ENCODE measurements around the gene PTPMT1. TPM values are rescaled to one million over a fixed set of nuclear protein-coding genes. Genes with fewer than 3 reads are reported as not detected.
"Not testable (repeated sequence)": the region's sequence is repeated elsewhere in the genome, so short reads cannot be mapped to it uniquely, and the experiment has no call there.

Gene PTPMT1
- total RNA-seq, 1 donor from 2014 or later = 124 TPM

DNA sequence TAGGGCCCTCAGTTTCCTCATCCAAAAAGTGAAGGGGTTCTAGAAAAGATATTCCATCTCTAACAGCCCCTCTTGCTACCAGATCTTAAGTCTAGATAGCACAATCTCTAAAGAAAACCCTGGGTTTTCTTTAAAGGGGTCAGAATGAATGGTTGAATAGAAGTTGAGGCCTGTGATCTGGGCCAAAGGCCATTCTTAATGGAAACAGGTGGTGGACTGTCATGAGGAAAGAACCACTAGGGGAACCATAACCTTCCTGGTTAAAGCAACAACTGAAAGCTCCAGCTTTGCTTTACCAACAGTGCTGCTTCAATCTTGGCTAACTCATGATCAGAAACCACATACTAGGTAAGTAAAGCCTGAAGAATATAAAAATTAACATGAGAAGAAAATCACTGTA is 14.3 kb upstream of the PTPMT1 start:
- TF ChIP-seq, protein P1, sequence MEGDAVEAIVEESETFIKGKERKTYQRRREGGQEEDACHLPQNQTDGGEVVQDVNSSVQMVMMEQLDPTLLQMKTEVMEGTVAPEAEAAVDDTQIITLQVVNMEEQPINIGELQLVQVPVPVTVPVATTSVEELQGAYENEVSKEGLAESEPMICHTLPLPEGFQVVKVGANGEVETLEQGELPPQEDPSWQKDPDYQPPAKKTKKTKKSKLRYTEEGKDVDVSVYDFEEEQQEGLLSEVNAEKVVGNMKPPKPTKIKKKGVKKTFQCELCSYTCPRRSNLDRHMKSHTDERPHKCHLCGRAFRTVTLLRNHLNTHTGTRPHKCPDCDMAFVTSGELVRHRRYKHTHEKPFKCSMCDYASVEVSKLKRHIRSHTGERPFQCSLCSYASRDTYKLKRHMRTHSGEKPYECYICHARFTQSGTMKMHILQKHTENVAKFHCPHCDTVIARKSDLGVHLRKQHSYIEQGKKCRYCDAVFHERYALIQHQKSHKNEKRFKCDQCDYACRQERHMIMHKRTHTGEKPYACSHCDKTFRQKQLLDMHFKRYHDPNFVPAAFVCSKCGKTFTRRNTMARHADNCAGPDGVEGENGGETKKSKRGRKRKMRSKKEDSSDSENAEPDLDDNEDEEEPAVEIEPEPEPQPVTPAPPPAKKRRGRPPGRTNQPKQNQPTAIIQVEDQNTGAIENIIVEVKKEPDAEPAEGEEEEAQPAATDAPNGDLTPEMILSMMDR (conservative IDR thresholded peaks at IDR 0.05; ENCODE audit: low read depth, low read length) = peak; percentile 56
- no peak for DNase-seq (ENCODE audit: low read depth)
- H3K4me3 ChIP-seq (ENCODE audit: low read depth, low read length) = peak overlapping the region; percentile 79

GRCh38 chr11:47552056-47552565 is 13.3 kb upstream of the PTPMT1 start:
- H3K4me3 ChIP-seq (ENCODE audit: low read depth, low read length) = peak overlapping the region; percentile 79
- TF ChIP-seq, protein P1 (conservative IDR thresholded peaks at IDR 0.05; ENCODE audit: low read depth, low read length) = no peak
- DNase-seq (ENCODE audit: low read depth) = no peak

GRCh38 chr11:47552566-47553405 is 12.6 kb upstream of the PTPMT1 start, which contains the start of gene CELF1:
TSS of gene CELF1 (minus strand) at chr11:47553132. CDS start at chr11:47499523, 53,609 bp downstream.
- peak within 1 kb of the TSS; percentile 79 for H3K4me3 ChIP-seq (ENCODE audit: low read depth, low read length)
- no peak for DNase-seq (ENCODE audit: low read depth)
- TF ChIP-seq, protein P1 (conservative IDR thresholded peaks at IDR 0.05; ENCODE audit: low read depth, low read length) = peak; percentile 64

- TF ChIP-seq, protein P1 (conservative IDR thresholded peaks at IDR 0.05; ENCODE audit: low read depth, low read length) = no peak
- peak overlapping the region; percentile 79 for H3K4me3 ChIP-seq (ENCODE audit: low read depth, low read length)
- DNase-seq (ENCODE audit: low read depth) = no peak
These were observed 12.0 kb upstream of the PTPMT1 start for GRCh38 chr11:47553406-47553743.

DNA sequence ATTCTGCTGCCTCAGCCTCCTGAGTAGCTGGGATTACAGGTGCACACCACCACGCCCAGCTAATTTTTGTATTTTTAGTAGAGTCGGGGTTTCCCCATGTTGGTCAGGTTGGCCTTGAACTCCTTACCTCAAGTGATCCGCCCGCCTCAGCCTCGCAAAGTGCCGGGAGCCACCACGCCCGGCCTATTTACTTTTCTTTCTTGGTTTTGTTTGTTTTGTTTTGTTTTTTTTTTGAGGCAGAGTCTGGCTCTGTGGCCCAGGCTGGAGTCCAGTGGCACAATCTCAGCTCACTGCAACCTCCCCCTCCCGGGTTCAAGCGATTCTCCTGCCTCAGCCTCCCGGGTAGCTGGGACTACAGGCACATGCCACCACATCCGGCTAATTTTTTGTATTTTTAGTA is 8.4 kb upstream of the PTPMT1 start:
- not testable (repeated sequence) for DNase-seq (ENCODE audit: low read depth); H3K4me3 ChIP-seq (ENCODE audit: low read depth, low read length)

GRCh38 chr11:47558695-47559094 is 6.7 kb upstream of the PTPMT1 start:
- H3K4me3 ChIP-seq (ENCODE audit: low read depth, low read length) = no peak overlapping the region
- TF ChIP-seq, protein P1 (conservative IDR thresholded peaks at IDR 0.05; ENCODE audit: low read depth, low read length) = no peak
- no peak for DNase-seq (ENCODE audit: low read depth)

DNA sequence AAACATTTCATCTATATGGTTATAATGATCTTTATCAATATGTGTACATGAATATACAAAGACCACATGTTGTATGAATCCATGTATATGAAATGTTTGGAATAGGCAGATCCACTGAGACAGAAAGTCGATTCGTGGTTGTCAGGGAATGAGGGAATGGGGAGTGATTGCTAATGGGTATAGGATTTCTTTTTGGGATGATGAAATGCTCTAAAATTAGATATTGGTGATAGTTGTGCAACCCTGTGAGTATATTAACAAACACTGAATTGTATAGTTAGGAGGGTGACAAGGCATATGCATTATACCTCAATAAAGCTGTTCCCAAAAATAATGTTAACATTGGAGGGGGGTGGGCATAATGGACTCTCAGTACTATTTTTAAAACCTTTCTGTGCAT is 5.0 kb upstream of the PTPMT1 start:
- no peak overlapping the region for H3K4me3 ChIP-seq (ENCODE audit: low read depth, low read length)
- TF ChIP-seq, protein P1 (conservative IDR thresholded peaks at IDR 0.05; ENCODE audit: low read depth, low read length) = no peak
- DNase-seq (ENCODE audit: low read depth) = no peak

- DNase-seq (ENCODE audit: low read depth); H3K4me3 ChIP-seq (ENCODE audit: low read depth, low read length): not testable (repeated sequence)
These were observed 3.0 kb upstream of the PTPMT1 start for GRCh38 chr11:47562393-47562792.

DNA sequence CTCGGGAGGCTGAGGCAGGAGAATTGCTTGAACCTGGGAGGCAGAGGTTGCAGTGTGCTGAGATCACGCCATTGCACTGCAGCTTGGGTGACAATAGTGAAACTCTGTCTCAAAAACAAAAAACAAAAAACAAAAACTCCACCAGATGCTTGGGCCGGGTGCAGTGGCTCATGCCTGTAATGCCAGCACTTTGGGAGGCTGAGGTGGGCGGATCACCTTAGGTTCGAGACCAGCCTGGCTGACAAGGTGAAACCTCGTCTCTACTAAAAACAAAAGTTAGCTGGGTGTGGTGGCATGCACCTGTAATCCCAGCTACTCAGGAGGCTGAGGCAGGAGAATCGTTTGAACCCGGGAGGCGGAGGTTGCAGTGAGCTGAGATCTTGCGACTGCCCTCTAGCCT is 1.0 kb upstream of the PTPMT1 start:
- peak overlapping the region; percentile 97 for H3K4me3 ChIP-seq (ENCODE audit: low read depth, low read length)
- DNase-seq (ENCODE audit: low read depth) = not testable (repeated sequence)
